GM12872 (cell line): Measurements from ENCODE around the gene SIGLEC7.

Source experiments
- TF ChIP-seq, protein P1 (sequence below): IDR thresholded peaks from 3 replicates; pipeline ENCODE4 v1.5.1; 2011; ENCODE audit warnings: low read depth, mild to moderate bottlenecking, low read length, moderate library complexity; ENCODE audit not compliant: insufficient read depth

Gene SIGLEC7

GRCh38 chr19:51141181-51141580, 920 bp upstream of the SIGLEC7 start:
- TF ChIP-seq, protein P1, sequence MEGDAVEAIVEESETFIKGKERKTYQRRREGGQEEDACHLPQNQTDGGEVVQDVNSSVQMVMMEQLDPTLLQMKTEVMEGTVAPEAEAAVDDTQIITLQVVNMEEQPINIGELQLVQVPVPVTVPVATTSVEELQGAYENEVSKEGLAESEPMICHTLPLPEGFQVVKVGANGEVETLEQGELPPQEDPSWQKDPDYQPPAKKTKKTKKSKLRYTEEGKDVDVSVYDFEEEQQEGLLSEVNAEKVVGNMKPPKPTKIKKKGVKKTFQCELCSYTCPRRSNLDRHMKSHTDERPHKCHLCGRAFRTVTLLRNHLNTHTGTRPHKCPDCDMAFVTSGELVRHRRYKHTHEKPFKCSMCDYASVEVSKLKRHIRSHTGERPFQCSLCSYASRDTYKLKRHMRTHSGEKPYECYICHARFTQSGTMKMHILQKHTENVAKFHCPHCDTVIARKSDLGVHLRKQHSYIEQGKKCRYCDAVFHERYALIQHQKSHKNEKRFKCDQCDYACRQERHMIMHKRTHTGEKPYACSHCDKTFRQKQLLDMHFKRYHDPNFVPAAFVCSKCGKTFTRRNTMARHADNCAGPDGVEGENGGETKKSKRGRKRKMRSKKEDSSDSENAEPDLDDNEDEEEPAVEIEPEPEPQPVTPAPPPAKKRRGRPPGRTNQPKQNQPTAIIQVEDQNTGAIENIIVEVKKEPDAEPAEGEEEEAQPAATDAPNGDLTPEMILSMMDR, result no peak

GRCh38 chr19:51143486-51143885, 1.4 kb downstream of the SIGLEC7 start:
- TF ChIP-seq, protein P1, result no peak

- TF ChIP-seq, protein P1, result no peak
Measured at GRCh38 chr19:51144482-51145045, 2.5 kb downstream of the SIGLEC7 start.

GRCh38 chr19:51145916-51146493, 3.9 kb downstream of the SIGLEC7 start:
- TF ChIP-seq, protein P1, result no peak

- TF ChIP-seq, protein P1, result no peak
Measured at GRCh38 chr19:51146751-51147150, 4.7 kb downstream of the SIGLEC7 start.

GRCh38 chr19:51147663-51148062, 5.6 kb downstream of the SIGLEC7 start:
- TF ChIP-seq, protein P1, result no peak

- TF ChIP-seq, protein P1, result no peak
Measured at GRCh38 chr19:51148580-51148979, 6.5 kb downstream of the SIGLEC7 start.
